T-helper 2 cell treated with Interferon-gamma antibody and Interleukin-4, amounts not matched to agents 5 μg/mL and 100 μg/mL, for 36 hours (primary cell): ENCODE measurements around the gene GDF15.
"Not testable (repeated sequence)": the region's sequence is repeated elsewhere in the genome, so short reads cannot be mapped to it uniquely, and the experiment has no call there.

Experiments
- DNase-seq: peaks from one replicate; pipeline ENCODE4 v3.0.0; 2021; ENCODE audit warnings: low spot score
- H3K27ac Mint-ChIP-seq: one replicate; pipeline ENCODE4 v1.8.0; 2021; ENCODE audit warnings: mild to moderate bottlenecking, mixed read lengths
- H3K27me3 Mint-ChIP-seq: one replicate; pipeline ENCODE4 v1.8.0; 2021; ENCODE audit warnings: low read depth, mixed read lengths
- H3K36me3 Mint-ChIP-seq: one replicate; pipeline ENCODE4 v1.8.0; 2021; ENCODE audit warnings: low read depth, mixed read lengths
- H3K4me1 Mint-ChIP-seq: one replicate; pipeline ENCODE4 v1.8.0; 2021; ENCODE audit warnings: low read depth, mixed read lengths
- H3K4me3 Mint-ChIP-seq: one replicate; pipeline ENCODE4 v1.8.0; 2022; ENCODE audit warnings: mild to moderate bottlenecking, moderate library complexity, mixed read lengths
- H3K9me3 Mint-ChIP-seq: one replicate; pipeline ENCODE4 v1.8.0; 2021; ENCODE audit warnings: mixed read lengths

Gene GDF15

GRCh38 chr19:18373892-18374629 lies 11.9 kb upstream of the GDF15 start:
- peak overlapping the region; percentile 74 for H3K27ac Mint-ChIP-seq
- no peaks in the 10 kb centered on the region for H3K36me3 Mint-ChIP-seq
- H3K9me3 Mint-ChIP-seq, result no peaks in the 10 kb centered on the region
- peaks cover 9% of the 10 kb centered on the region for H3K4me1 Mint-ChIP-seq
- H3K27me3 Mint-ChIP-seq, result no peaks in the 10 kb centered on the region
- peak overlapping the region; percentile 15 for H3K4me3 Mint-ChIP-seq
- DNase-seq, result peak; percentile 75

- no peaks in the 10 kb centered on the region for H3K27me3 Mint-ChIP-seq
- no peaks in the 10 kb centered on the region for H3K9me3 Mint-ChIP-seq
- no peaks in the 10 kb centered on the region for H3K36me3 Mint-ChIP-seq
- H3K4me1 Mint-ChIP-seq, result peaks cover 9% of the 10 kb centered on the region
- DNase-seq, result no peak
- peak overlapping the region; percentile 7 for H3K27ac Mint-ChIP-seq
- no peak overlapping the region for H3K4me3 Mint-ChIP-seq
Measured at GRCh38 chr19:18377026-18377425, 8.9 kb upstream of the GDF15 start.

- Mint-ChIP-seq H3K27ac (no peak overlapping the region), H3K9me3 (no peaks in the 10 kb centered on the region), H3K4me1 (no peaks in the 10 kb centered on the region), H3K36me3 (no peaks in the 10 kb centered on the region), H3K27me3 (peaks cover 4% of the 10 kb centered on the region), H3K4me3 (no peak overlapping the region)
- no peak for DNase-seq
Measured at GRCh38 chr19:18379803-18380747, 5.9 kb upstream of the GDF15 start.

- DNase-seq, result no peak
- Mint-ChIP-seq H3K4me1 (no peaks in the 10 kb centered on the region), H3K27me3 (peaks cover 9% of the 10 kb centered on the region), H3K4me3 (no peak overlapping the region), H3K27ac (no peak overlapping the region), H3K36me3 (no peaks in the 10 kb centered on the region), H3K9me3 (no peaks in the 10 kb centered on the region)
Measured at GRCh38 chr19:18380843-18381242, 5.1 kb upstream of the GDF15 start.

GRCh38 chr19:18383622-18384021 lies 2.3 kb upstream of the GDF15 start:
- not testable (repeated sequence) for H3K4me3 Mint-ChIP-seq, H3K9me3 Mint-ChIP-seq, H3K4me1 Mint-ChIP-seq, H3K36me3 Mint-ChIP-seq, DNase-seq, H3K27ac Mint-ChIP-seq
- peaks cover 33% of the 10 kb centered on the region for H3K27me3 Mint-ChIP-seq

GRCh38 chr19:18384775-18385174 lies 1.2 kb upstream of the GDF15 start:
- Mint-ChIP-seq H3K9me3 (no peaks in the 10 kb centered on the region), H3K4me3 (no peak overlapping the region), H3K27ac (no peak overlapping the region), H3K4me1 (peaks cover 4% of the 10 kb centered on the region), H3K36me3 (no peaks in the 10 kb centered on the region), H3K27me3 (peaks cover 42% of the 10 kb centered on the region)
- no peak for DNase-seq

- no peak for DNase-seq
- no peak overlapping the region for H3K27ac Mint-ChIP-seq
- H3K27me3 Mint-ChIP-seq, result peaks cover 48% of the 10 kb centered on the region
- H3K9me3 Mint-ChIP-seq, result no peaks in the 10 kb centered on the region
- no peaks in the 10 kb centered on the region for H3K36me3 Mint-ChIP-seq
- peaks cover 4% of the 10 kb centered on the region for H3K4me1 Mint-ChIP-seq
- no peak overlapping the region for H3K4me3 Mint-ChIP-seq
Measured at GRCh38 chr19:18385359-18385674, 641 bp upstream of the GDF15 start.

- Mint-ChIP-seq H3K27ac (no peak overlapping the region), H3K36me3 (no peaks in the 10 kb centered on the region), H3K4me1 (peaks cover 4% of the 10 kb centered on the region), H3K27me3 (peaks cover 56% of the 10 kb centered on the region), H3K4me3 (no peak overlapping the region), H3K9me3 (no peaks in the 10 kb centered on the region)
- DNase-seq, result no peak
Measured at GRCh38 chr19:18386543-18387271, 749 bp downstream of the GDF15 start.

GRCh38 chr19:18388100-18388959 lies 2.4 kb downstream of the GDF15 start:
- no peaks in the 10 kb centered on the region for H3K36me3 Mint-ChIP-seq
- no peaks in the 10 kb centered on the region for H3K9me3 Mint-ChIP-seq
- peak; percentile 77 for DNase-seq
- H3K4me3 Mint-ChIP-seq, result peak overlapping the region; percentile 69
- peaks cover 63% of the 10 kb centered on the region for H3K27me3 Mint-ChIP-seq
- peaks cover 4% of the 10 kb centered on the region for H3K4me1 Mint-ChIP-seq
- H3K27ac Mint-ChIP-seq, result no peak overlapping the region

GRCh38 chr19:18388960-18389725 lies 3.2 kb downstream of the GDF15 start:
- no peak for DNase-seq
- no peaks in the 10 kb centered on the region for H3K36me3 Mint-ChIP-seq
- H3K4me1 Mint-ChIP-seq, result peaks cover 4% of the 10 kb centered on the region
- peaks cover 67% of the 10 kb centered on the region for H3K27me3 Mint-ChIP-seq
- H3K27ac Mint-ChIP-seq, result no peak overlapping the region
- no peaks in the 10 kb centered on the region for H3K9me3 Mint-ChIP-seq
- H3K4me3 Mint-ChIP-seq, result peak overlapping the region; percentile 69

GRCh38 chr19:18389726-18390064 lies 3.7 kb downstream of the GDF15 start:
- peaks cover 4% of the 10 kb centered on the region for H3K4me1 Mint-ChIP-seq
- peaks cover 64% of the 10 kb centered on the region for H3K27me3 Mint-ChIP-seq
- peak overlapping the region; percentile 46 for H3K4me3 Mint-ChIP-seq
- H3K9me3 Mint-ChIP-seq, result no peaks in the 10 kb centered on the region
- DNase-seq, result no peak
- no peaks in the 10 kb centered on the region for H3K36me3 Mint-ChIP-seq
- no peak overlapping the region for H3K27ac Mint-ChIP-seq

- no peak overlapping the region for H3K27ac Mint-ChIP-seq
- H3K9me3 Mint-ChIP-seq, result no peaks in the 10 kb centered on the region
- H3K27me3 Mint-ChIP-seq, result peaks cover 62% of the 10 kb centered on the region
- H3K36me3 Mint-ChIP-seq, result no peaks in the 10 kb centered on the region
- no peak for DNase-seq
- H3K4me3 Mint-ChIP-seq, result no peak overlapping the region
- H3K4me1 Mint-ChIP-seq, result peaks cover 4% of the 10 kb centered on the region
Measured at GRCh38 chr19:18390065-18390907, 4.3 kb downstream of the GDF15 start.
